Measurements from ENCODE around the gene EIF4A2. TPM values are rescaled to one million over a fixed set of nuclear protein-coding genes. Genes with fewer than 3 reads are reported as not detected.
A peak's percentile ranks its signal among the peaks of the same experiment; 100 is the strongest.

Gene EIF4A2
- total and polyA plus RNA-seq, 11 donors: 255 to 496 (median 358) TPM

DNA sequence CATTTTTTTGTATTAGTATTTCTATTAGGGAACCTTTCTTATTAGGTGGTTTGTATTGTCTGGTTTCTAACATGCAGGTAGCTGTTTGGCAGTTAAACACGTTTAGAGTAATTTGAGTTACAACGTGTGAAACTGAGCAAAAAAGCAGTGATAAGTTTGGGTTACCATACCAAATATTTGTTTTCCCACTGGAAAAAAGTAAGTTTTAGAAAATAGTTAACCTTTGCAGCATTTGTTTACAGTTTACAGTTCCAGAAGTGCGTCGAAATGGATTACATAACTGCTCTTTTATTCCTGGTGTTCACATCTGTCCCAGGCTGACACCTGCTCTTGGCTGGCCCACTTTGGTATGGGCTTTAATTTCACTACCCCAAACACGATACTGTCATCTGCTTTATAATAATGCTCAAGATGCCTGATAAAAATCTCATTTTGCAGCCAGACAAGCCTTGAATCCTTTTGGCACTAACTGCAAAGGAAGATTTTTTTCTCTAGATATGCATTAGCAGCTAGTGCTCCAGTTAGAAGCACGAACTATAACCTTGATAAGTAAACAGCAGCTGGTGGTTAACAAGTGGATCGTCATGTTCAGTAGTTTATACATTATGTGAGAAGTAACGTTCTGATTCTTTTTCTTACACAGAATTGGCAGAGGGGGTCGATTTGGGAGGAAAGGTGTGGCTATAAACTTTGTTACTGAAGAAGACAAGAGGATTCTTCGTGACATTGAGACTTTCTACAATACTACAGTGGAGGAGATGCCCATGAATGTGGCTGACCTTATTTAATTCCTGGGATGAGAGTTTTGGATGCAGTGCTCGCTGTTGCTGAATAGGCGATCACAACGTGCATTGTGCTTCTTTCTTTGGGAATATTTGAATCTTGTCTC, 5.3 kb downstream of the EIF4A2 start:
- DNase-seq (no peak), ATAC-seq (no peak)
- 49 to 58% (median 52%) methylated on average over 13 of the region's 13 CpGs for WGBS, 4 donors
- Histone ChIP-seq H3K36me3 (peaks cover 6 to 96% (median 88%) of the 10 kb centered on the region in 9 donors), H3K9me3 (no peaks in the 10 kb centered on the region), H3K27me3 (no peaks in the 10 kb centered on the region), H3K4me3 (no peak overlapping the region), H3K4me1 (peaks cover 7 to 54% (median 40%) of the 10 kb centered on the region in 12 donors), H3K27ac (no peak overlapping the region)
- intact Hi-C loops (cut with DNase I): loop anchor here in 1 of 10 donors (10.0 kb wide), 1 partner anchor 854 kb away; the partner anchor contains the start of gene TRA2B
- TF ChIP-seq, protein P1, sequence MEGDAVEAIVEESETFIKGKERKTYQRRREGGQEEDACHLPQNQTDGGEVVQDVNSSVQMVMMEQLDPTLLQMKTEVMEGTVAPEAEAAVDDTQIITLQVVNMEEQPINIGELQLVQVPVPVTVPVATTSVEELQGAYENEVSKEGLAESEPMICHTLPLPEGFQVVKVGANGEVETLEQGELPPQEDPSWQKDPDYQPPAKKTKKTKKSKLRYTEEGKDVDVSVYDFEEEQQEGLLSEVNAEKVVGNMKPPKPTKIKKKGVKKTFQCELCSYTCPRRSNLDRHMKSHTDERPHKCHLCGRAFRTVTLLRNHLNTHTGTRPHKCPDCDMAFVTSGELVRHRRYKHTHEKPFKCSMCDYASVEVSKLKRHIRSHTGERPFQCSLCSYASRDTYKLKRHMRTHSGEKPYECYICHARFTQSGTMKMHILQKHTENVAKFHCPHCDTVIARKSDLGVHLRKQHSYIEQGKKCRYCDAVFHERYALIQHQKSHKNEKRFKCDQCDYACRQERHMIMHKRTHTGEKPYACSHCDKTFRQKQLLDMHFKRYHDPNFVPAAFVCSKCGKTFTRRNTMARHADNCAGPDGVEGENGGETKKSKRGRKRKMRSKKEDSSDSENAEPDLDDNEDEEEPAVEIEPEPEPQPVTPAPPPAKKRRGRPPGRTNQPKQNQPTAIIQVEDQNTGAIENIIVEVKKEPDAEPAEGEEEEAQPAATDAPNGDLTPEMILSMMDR (IDR thresholded peaks at IDR 0.05): no peak
- no peak for TF ChIP-seq POLR2A (IDR thresholded peaks at IDR 0.05)

DNA sequence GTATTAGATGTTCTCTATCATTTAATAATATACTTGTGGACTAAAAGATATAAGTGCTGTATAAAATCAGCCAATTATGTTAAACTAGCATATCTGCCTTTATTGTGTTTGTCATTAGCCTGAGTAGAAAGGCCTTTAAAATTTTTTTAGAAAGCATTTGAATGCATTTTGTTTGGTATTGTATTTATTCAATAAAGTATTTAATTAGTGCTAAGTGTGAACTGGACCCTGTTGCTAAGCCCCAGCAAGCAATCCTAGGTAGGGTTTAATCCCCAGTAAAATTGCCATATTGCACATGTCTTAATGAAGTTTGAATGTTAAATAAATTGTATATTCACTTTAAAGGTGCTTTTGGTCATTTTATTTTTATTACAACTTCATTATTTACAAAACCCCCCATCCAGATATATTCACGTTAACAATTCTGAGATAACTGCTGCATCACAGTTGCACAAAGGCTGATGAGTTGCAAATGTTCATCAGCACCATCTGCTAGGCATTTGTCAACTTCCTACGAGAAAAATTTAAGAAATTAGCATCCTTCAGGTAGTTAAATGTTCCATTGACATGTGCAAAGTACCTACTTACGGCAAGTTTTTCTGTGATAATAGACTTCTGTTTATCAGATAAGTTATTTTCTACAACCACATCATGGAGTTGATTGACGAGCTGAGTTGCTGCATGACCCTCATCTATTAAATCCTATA, 6.3 kb downstream of the EIF4A2 start:
- no peaks in the 10 kb centered on the region for H3K27me3 ChIP-seq
- peaks cover 7 to 51% (median 39%) of the 10 kb centered on the region in 12 donors for H3K4me1 ChIP-seq
- H3K4me3 ChIP-seq: no peak overlapping the region
- no peak for TF ChIP-seq POLR2A (IDR thresholded peaks at IDR 0.05)
- TF ChIP-seq, protein P1 (IDR thresholded peaks at IDR 0.05): no peak
- ATAC-seq (no peak), DNase-seq (no peak)
- no peak overlapping the region for H3K27ac ChIP-seq
- peaks cover 0 to 98% (median 94%) of the 10 kb centered on the region in 9 donors for H3K36me3 ChIP-seq
- intact Hi-C loops (cut with DNase I): loop anchor here in 1 of 10 donors (10.0 kb wide), 1 partner anchor 855 kb away; the partner anchor contains the start of gene TRA2B
- H3K9me3 ChIP-seq: no peaks in the 10 kb centered on the region
- 42 to 54% (median 49%) methylated on average over 4 of the region's 4 CpGs for WGBS, 4 donors

DNA sequence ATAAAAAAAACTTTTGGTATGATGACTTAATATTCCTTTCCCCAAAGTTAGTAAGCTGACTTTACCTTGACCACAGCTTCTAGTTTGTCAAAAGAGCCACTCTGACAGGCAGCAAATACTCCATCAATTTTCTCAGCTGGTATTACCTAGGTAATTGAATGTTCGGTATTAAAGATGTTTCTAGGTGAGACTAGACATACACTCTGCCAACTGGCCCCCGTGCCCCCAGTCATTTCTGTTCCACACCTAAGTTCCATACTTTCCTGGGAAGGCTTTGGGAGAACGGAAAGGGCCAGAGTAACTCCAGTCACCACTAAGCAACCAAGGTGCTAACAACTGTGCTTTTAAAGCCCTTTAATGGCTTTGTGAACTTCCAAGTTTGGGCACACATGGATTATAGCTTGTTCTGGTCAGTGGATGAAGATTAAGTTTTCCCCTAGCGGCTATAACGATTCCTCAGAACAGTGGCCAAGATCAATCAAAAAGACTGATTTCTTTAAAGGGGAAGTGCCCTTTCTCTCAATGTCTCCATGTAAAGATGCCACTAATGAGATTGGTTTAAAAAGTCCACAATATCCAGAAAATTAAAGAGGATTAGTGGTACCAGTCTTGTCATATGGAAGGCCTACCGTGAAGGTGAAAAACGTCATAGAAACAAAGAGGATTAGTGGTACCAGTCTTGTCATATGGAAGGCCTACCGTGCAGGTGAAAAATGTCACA, 7.0 kb downstream of the EIF4A2 start:
- Histone ChIP-seq H3K4me3 (no peak overlapping the region), H3K27me3 (no peaks in the 10 kb centered on the region), H3K9me3 (no peaks in the 10 kb centered on the region), H3K4me1 (peaks cover 4 to 45% (median 32%) of the 10 kb centered on the region in 12 donors), H3K36me3 (peaks cover 0 to 97% (median 89%) of the 10 kb centered on the region in 9 donors), H3K27ac (no peak overlapping the region)
- no peak for TF ChIP-seq POLR2A (IDR thresholded peaks at IDR 0.05)
- TF ChIP-seq, protein P1 (IDR thresholded peaks at IDR 0.05): no peak
- 72 to 77% (median 75%) methylated on average over 8 of the region's 8 CpGs for WGBS, 4 donors
- intact Hi-C loops (cut with DNase I): no loop called here
- ATAC-seq: peak in 3 of 4 donors; percentile 16 to 44 (median 33)
- no peak for DNase-seq
